Left lung (tissue), 10 donors: ENCODE data around the gene PTPRQ. TPM values are rescaled to one million over a fixed set of nuclear protein-coding genes. Genes with fewer than 3 reads are reported as not detected.

Experiments
- ATAC-seq: fragments of 200-7000 bp; cut with Tn5 transposase; one replicate; pipeline ENCODE4 v1.9.1; 2020; ENCODE audit warnings: moderate library complexity
- DNase-seq, 4 donors: peaks; one replicate each; pipeline ENCODE4 v3.0.0-alpha.2; 2013 to 2020
- H3K27ac ChIP-seq, 2 donors: fragments of 200-600 bp; sonication (generic) in 1 of 2; one replicate each; pipeline versions ENCODE4 v1.5.0 to v1.8.0; 2020 to 2021
- H3K27me3 ChIP-seq, 2 donors: fragments of 200-600 bp; sonication (generic) in 1 of 2; one replicate each; pipeline versions ENCODE4 v1.5.0 to v1.8.0; 2020 to 2021
- H3K36me3 ChIP-seq, 2 donors: fragments of 200-600 bp; sonication (generic) in 1 of 2; one replicate each; pipeline versions ENCODE4 v1.5.0 to v1.8.0; 2020 to 2021
- H3K4me1 ChIP-seq, 2 donors: fragments of 200-600 bp; one replicate each; pipeline ENCODE4 v1.8.0; 2021
- H3K4me3 ChIP-seq, 2 donors: fragments of 200-600 bp; sonication (generic) in 1 of 2; one replicate each; pipeline versions ENCODE4 v1.5.0 to v1.8.0; 2020 to 2021; ENCODE audit warnings: mild to moderate bottlenecking in 1 of 2
- H3K9me3 ChIP-seq, 2 donors: fragments of 200-600 bp; sonication (generic) in 1 of 2; one replicate each; pipeline versions ENCODE4 v1.5.0 to v1.8.0; 2020 to 2021
- CTCF ChIP-seq, 2 donors: fragments of 200-600 bp; sonication (generic) in 1 of 2; IDR thresholded peaks; one replicate each; pipeline versions ENCODE4 v1.5.0 to v1.8.0; 2021; ENCODE audit warnings: antibody characterized with exemption in 2 of 2
- intact Hi-C, 2 donors: fragments of 100-400 bp; cut with DNase I; formaldehyde crosslinking; loops; one replicate each; pipeline versions ENCODE4 v1.11.2 to v1.14.2; 2022
- polyA plus RNA-seq, 6 donors: library from polyadenylated mRNA; unstranded; fragments of 120-200 nt; gene quantifications; one replicate each; pipeline ENCODE4 v1.2.1, GENCODE V29; 2013; ENCODE audit not compliant: insufficient read length in 6 of 6
- total RNA-seq, 2 donors: library from RNA; stranded (reverse); fragmentation: NEBNext Ultra II Directional; extraction: Animal tissue kit (Norgen Biotek cat#: 25700); gene quantifications; one replicate each; pipeline ENCODE4 v1.2.1, GENCODE V29; 2021
- donor health status: DM: no; HTN: yes; CAD: no.
- donor health status: DM: no; HTN: no; CAD: no.

PTPRQ gene
- total and polyA plus RNA-seq, 8 donors = 0.79 to 9.1 (median 3.8) TPM

GRCh38 chr12:80419644-80420043, 24.4 kb upstream of the PTPRQ start:
- H3K27me3 ChIP-seq = no peaks in the 10 kb centered on the region
- H3K4me3 ChIP-seq = no peak overlapping the region
- no peak for DNase-seq
- intact Hi-C loops = no loop called here
- H3K9me3 ChIP-seq = no peaks in the 10 kb centered on the region
- H3K36me3 ChIP-seq = no peaks in the 10 kb centered on the region
- no peak overlapping the region for H3K27ac ChIP-seq
- no peaks in the 10 kb centered on the region for H3K4me1 ChIP-seq
- TF ChIP-seq CTCF (IDR thresholded peaks at IDR 0.05) = no peak
- peak; percentile 30 for ATAC-seq

- no peaks in the 10 kb centered on the region for H3K9me3 ChIP-seq
- ATAC-seq = no peak
- H3K4me3 ChIP-seq = no peak overlapping the region
- no peaks in the 10 kb centered on the region for H3K36me3 ChIP-seq
- H3K4me1 ChIP-seq = no peaks in the 10 kb centered on the region
- DNase-seq = no peak
- no peak overlapping the region for H3K27ac ChIP-seq
- H3K27me3 ChIP-seq = no peaks in the 10 kb centered on the region
- intact Hi-C loops = no loop called here
- no peak for TF ChIP-seq CTCF (IDR thresholded peaks at IDR 0.05)
Measured at GRCh38 chr12:80420075-80420474, 24.0 kb upstream of the PTPRQ start.

GRCh38 chr12:80422550-80422949, 21.5 kb upstream of the PTPRQ start:
- Histone ChIP-seq H3K27me3 (no peaks in the 10 kb centered on the region), H3K27ac (no peak overlapping the region), H3K36me3 (no peaks in the 10 kb centered on the region), H3K9me3 (no peaks in the 10 kb centered on the region), H3K4me1 (no peaks in the 10 kb centered on the region), H3K4me3 (no peak overlapping the region)
- no peak for TF ChIP-seq CTCF (IDR thresholded peaks at IDR 0.05)
- DNase-seq = peak in 1 of 4 donors; percentile 16
- intact Hi-C loops = no loop called here
- no peak for ATAC-seq

- Histone ChIP-seq H3K36me3 (no peaks in the 10 kb centered on the region), H3K4me1 (no peaks in the 10 kb centered on the region), H3K27me3 (no peaks in the 10 kb centered on the region), H3K4me3 (no peak overlapping the region), H3K27ac (no peak overlapping the region), H3K9me3 (no peaks in the 10 kb centered on the region)
- ATAC-seq (no peak), DNase-seq (no peak)
- TF ChIP-seq CTCF (IDR thresholded peaks at IDR 0.05) = no peak
- intact Hi-C loops = no loop called here
Measured at GRCh38 chr12:80432061-80432460, 12.0 kb upstream of the PTPRQ start.

GRCh38 chr12:80441921-80442320, 2.1 kb upstream of the PTPRQ start:
- H3K4me1 ChIP-seq = peaks cover 0 to 8% of the 10 kb centered on the region in 2 donors
- ATAC-seq (no peak), DNase-seq (no peak)
- H3K36me3 ChIP-seq = no peaks in the 10 kb centered on the region
- no peak overlapping the region for H3K4me3 ChIP-seq
- no peaks in the 10 kb centered on the region for H3K27me3 ChIP-seq
- H3K27ac ChIP-seq = no peak overlapping the region
- intact Hi-C loops = no loop called here
- no peaks in the 10 kb centered on the region for H3K9me3 ChIP-seq
- TF ChIP-seq CTCF (IDR thresholded peaks at IDR 0.05) = no peak
